Adrenal gland (tissue), 12 donors: ENCODE data around the gene WDFY4. TPM values are rescaled to one million over a fixed set of nuclear protein-coding genes. Genes with fewer than 3 reads are reported as not detected.

ENCODE experiments used
- DNase-seq, 7 donors: peaks; one replicate each; pipeline ENCODE4 v3.0.0-alpha.2; 2019 to 2020
- H3K27ac ChIP-seq, 5 donors: fragments of 200-600 bp; sonication (generic) in 4 of 5; 1 replicate in 3 of 5; 2 replicates in 2 of 5; pipeline versions ENCODE4 v1.5.1 to v1.8.0; 2016 to 2020; ENCODE audit warnings: mild to moderate bottlenecking in 1 of 5
- H3K27me3 ChIP-seq: fragments of 200-600 bp; 2 replicates; pipeline ENCODE4 v1.8.0; 2021
- H3K36me3 ChIP-seq, 2 donors: fragments of 200-600 bp; replicated peaks in 1 of 2; 1 replicate in 1 of 2; 2 replicates in 1 of 2; pipeline versions ENCODE4 v1.5.1 to v1.8.0; 2018 to 2022
- H3K4me1 ChIP-seq, 2 donors: fragments of 200-600 bp; replicated peaks in 1 of 2; 1 replicate in 1 of 2; 2 replicates in 1 of 2; pipeline versions ENCODE4 v1.5.1 to v1.8.0; 2018 to 2021
- H3K4me3 ChIP-seq, 4 donors: fragments of 200-600 bp; sonication (generic) in 3 of 4; one replicate each; pipeline ENCODE4 v1.5.1; 2016 to 2018
- H3K9me3 ChIP-seq, 3 donors: fragments of 200-600 bp; sonication (generic) in 1 of 3; replicated peaks in 1 of 3; 1 replicate in 2 of 3; 2 replicates in 1 of 3; pipeline versions ENCODE4 v1.5.1 to v1.8.0; 2016 to 2021
- CTCF ChIP-seq, 6 experiments: fragments of 450-650 bp in 4 of 6; fragments of 200-600 bp in 2 of 6; sonication (generic) in 1 of 6; IDR thresholded peaks; 1 replicate in 5 of 6; 2 replicates in 1 of 6; pipeline versions ENCODE4 v1.5.1 to v1.8.0; 2016 to 2021; ENCODE audit warnings: antibody characterized with exemption in 6 of 6, mild to moderate bottlenecking in 2 of 6, moderate library complexity in 1 of 6
- POLR2A ChIP-seq, 2 donors: fragments of 450-650 bp; IDR thresholded peaks; one replicate each; pipeline ENCODE4 v1.6.1; 2017; ENCODE audit warnings: antibody characterized with exemption in 2 of 2, mild to moderate bottlenecking in 2 of 2, moderate library complexity in 1 of 2
- WGBS, 4 donors: extraction: QIAGEN DNeasy Blood & Tissue Kit in 2 of 4; methylation state at CpG; one replicate each; pipeline versions ENCODE4 v1.1.5 to v1.1.7; 2013 to 2017; 5-methylcytosine and 5-hydroxymethylcytosine counted together
- intact Hi-C, 2 donors: fragments of 100-400 bp; cut with DNase I; formaldehyde crosslinking; loops; one replicate each; pipeline versions ENCODE4 v1.14.1 to v1.15.0; 2022 to 2023
- polyA plus RNA-seq, 3 donors: library from polyadenylated mRNA; stranded (reverse); fragments of 200-250 nt in 2 of 3; fragments of 350-450 nt in 1 of 3; fragmentation: Illumina TruSeq in 1 of 3; extraction: RNeasy Lipid Tissue Mini Kit (QIAGEN cat#74804) in 1 of 3; gene quantifications; one replicate each; pipeline ENCODE4 v1.2.3, GENCODE V29; 2013 to 2014
- total RNA-seq, 9 donors: library from RNA; depleted of rRNA in 4 of 9; stranded (reverse); fragments of >200 nt in 4 of 9; fragments of 120-200 nt in 1 of 9; fragmentation: NEBNext Ultra II Directional in 1 of 9; extraction: Animal tissue kit (Norgen Biotek cat#: 25700) in 1 of 9; gene quantifications; one replicate each; pipeline versions ENCODE4 v1.1.0 to v1.2.4, GENCODE V29; 2013 to 2023
- donor health status: healthy with polysubstance abuse.
- donor health status: Bipolar disorder and iron deficiency.
- donor health status: DM: yes; HTN: yes; CAD: no.
- donor health status: DM: no; HTN: no; CAD: no.
- donor health status: DM: no; HTN: no; CAD: no.
- donor health status: DM: yes; HTN: yes; CAD: no.

The WDFY4 gene
- total and polyA plus RNA-seq, 12 donors: 0.61 to 9.9 (median 5.7) TPM

DNA sequence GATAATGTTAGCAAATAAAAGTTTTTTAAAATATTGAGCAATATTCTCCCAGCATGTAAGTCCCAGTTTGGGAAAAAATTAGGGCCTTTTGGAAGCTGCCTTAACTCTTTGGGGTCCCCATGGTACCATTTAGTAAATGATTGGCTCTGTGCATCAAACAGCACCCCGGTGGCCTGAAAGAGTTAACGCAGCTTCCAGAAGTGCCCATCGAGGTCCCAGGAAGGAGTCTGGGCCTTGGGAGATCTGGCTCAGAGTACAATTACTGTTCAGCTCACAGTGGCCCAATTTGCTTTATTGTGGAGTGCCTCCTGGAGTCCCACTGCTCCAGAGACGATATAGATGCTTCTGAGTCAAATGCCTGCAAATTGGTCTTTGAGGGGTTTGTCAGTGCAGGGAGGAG lies 31.7 kb downstream of the WDFY4 start:
- WGBS, 4 donors: 63 to 83% (median 65%) methylated on average over 3 to 4 of the region's 4 CpGs
- Histone ChIP-seq H3K36me3 (no peaks in the 10 kb centered on the region), H3K9me3 (no peaks in the 10 kb centered on the region), H3K4me3 (no peak overlapping the region), H3K27ac (no peak overlapping the region), H3K27me3 (no peaks in the 10 kb centered on the region), H3K4me1 (no peaks in the 10 kb centered on the region)
- no peak for DNase-seq
- intact Hi-C loops: no loop called here
- TF ChIP-seq CTCF (IDR thresholded peaks at IDR 0.05) (no peak), POLR2A (IDR thresholded peaks at IDR 0.05) (no peak)

GRCh38 chr10:48720611-48721010 lies 35.9 kb downstream of the WDFY4 start:
- Histone ChIP-seq H3K4me3 (no peak overlapping the region), H3K4me1 (no peaks in the 10 kb centered on the region), H3K36me3 (no peaks in the 10 kb centered on the region), H3K9me3 (no peaks in the 10 kb centered on the region), H3K27me3 (no peaks in the 10 kb centered on the region), H3K27ac (no peak overlapping the region)
- TF ChIP-seq CTCF (IDR thresholded peaks at IDR 0.05): no peak
- no peak for TF ChIP-seq POLR2A (IDR thresholded peaks at IDR 0.05)
- 70 to 86% (median 75%) methylated on average over 5 of the region's 5 CpGs for WGBS, 4 donors
- intact Hi-C loops: no loop called here
- DNase-seq: no peak

- intact Hi-C loops: no loop called here
Measured at GRCh38 chr10:48722153-48723145, 37.8 kb downstream of the WDFY4 start.

More at GRCh38 chr10:48722153-48723145, 37.8 kb downstream of the WDFY4 start:
- no peaks in the 10 kb centered on the region for H3K27me3 ChIP-seq
- DNase-seq: no peak
- no peak overlapping the region for H3K4me3 ChIP-seq
- 67 to 81% (median 73%) methylated on average over 9 to 11 of the region's 11 CpGs for WGBS, 4 donors
- H3K4me1 ChIP-seq: no peaks in the 10 kb centered on the region
- H3K27ac ChIP-seq: no peak overlapping the region
- H3K36me3 ChIP-seq: no peaks in the 10 kb centered on the region
- no peak for TF ChIP-seq POLR2A (IDR thresholded peaks at IDR 0.05)
- TF ChIP-seq CTCF (IDR thresholded peaks at IDR 0.05): no peak
- H3K9me3 ChIP-seq: no peaks in the 10 kb centered on the region
